Inflammatory macrophage treated with lipopolysaccharide for 1 hour (primary cell): ENCODE data around the gene SRBD1.
A peak's percentile ranks its signal among the peaks of the same experiment; 100 is the strongest.

ENCODE experiments used
- DNase-seq, 2 donors: peaks; one replicate each; pipeline ENCODE4 v3.0.0-alpha.2; 2020 to 2022

SRBD1 gene

DNA sequence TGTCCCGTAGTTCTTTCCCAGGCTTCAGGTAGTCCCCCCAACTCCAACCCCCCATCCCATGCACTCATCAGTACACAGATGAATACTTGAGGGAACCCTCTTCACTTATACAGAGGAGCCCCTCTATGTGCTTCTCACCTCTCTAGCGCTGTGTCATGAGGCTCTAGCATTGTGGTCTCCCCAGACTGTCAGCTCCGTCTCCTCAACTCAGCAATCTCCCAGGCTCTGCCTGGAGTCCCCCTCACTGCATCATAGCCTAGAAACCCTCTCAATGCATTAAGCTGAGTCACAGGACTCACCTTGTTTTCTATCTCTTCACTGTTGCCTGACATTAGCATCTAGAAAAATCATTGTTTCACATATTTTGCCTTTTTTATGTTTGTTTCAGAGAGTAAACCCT, 20.3 kb upstream of the SRBD1 start:
- no peak for DNase-seq

- DNase-seq = no peak
Observed at GRCh38 chr2:45629971-45630370, 18.9 kb upstream of the SRBD1 start.

GRCh38 chr2:45627911-45628310, 16.8 kb upstream of the SRBD1 start:
- no peak for DNase-seq

GRCh38 chr2:45626387-45627221, 15.5 kb upstream of the SRBD1 start:
- DNase-seq = peak; percentile 23 to 44

DNA sequence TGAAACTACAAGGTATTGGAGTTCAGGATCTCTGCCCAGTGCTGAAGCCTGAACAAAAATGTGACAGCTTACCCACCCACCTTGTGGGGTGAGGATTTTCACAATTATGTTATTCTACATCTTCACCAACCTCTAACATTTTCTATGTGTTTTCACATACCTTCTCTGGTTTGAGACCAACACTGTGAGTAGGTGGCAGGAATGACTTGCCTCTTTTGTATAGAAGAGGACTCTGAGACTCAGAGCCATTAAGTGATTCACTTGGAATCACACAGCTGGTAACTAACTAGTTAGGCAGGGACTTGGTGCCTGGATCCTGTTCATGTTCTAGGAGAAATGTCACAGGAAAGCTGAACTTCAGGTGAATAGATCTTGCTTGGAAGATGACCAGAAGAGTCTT, 14.8 kb upstream of the SRBD1 start:
- no peak for DNase-seq

- DNase-seq = no peak
Observed at GRCh38 chr2:45623098-45623497, 12.0 kb upstream of the SRBD1 start.

DNA sequence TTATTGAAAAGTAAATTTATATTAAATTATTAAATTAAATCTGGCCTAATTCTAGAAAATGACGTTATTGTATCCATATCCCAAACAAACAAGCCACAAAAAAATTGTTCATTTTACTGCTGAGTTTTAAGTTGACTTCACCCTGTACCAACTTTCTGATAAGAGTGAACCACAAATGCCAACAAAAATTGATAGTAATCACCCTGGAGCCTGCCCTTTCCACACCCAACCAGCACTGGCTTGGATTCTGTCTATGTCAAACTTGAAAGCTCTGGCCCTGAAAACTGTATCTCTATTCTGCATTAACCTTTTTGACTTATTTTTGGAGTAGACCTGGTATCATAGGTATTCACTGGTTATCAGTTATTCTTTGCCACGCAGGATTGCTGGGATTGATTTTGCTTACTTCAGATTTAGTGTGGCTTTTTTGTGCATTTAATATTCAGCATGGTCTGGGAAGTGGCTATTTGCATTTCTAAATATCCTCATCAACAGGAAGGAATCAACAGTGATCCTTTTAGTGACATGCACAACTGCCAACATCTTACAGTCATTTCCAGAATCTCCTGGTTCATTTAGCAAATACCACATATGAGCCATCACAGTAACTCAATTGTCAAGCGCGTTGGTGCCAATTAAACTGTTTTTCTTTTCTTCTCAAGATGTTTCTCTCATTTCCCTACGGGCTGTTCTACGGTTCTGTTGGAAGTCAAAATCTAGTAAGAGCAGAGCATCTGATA, 11.4 kb upstream of the SRBD1 start:
- DNase-seq = no peak

GRCh38 chr2:45617496-45617895, 6.4 kb upstream of the SRBD1 start:
- DNase-seq = no peak

- no peak for DNase-seq
Observed at GRCh38 chr2:45616658-45617411, 5.8 kb upstream of the SRBD1 start.

DNA sequence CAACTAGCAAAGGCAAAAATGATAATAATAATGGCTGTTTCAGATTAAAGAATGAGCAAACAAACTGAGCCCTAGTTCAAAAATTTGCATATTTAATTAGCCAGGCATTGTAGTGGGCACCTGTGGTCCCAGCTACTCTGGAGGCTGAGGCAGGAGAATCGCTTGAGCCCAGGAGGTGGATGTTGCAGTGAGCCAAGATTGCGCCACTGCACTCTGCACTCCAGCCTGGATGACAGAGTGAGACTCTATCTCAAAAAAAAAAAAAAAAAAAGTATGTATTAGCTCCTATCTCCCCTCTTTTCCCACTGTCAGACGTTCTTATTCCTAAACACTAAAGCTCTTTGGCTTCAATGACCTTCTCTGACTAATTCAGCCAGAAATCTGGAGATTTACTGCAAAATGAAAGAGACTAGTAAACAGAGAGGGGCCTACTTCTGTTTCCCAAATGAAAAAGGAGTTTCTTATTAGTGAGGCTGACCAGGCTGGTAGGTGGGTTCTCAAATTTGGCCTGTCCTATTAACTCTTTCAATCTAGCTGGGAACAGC, 3.9 kb upstream of the SRBD1 start:
- no peak for DNase-seq

DNA sequence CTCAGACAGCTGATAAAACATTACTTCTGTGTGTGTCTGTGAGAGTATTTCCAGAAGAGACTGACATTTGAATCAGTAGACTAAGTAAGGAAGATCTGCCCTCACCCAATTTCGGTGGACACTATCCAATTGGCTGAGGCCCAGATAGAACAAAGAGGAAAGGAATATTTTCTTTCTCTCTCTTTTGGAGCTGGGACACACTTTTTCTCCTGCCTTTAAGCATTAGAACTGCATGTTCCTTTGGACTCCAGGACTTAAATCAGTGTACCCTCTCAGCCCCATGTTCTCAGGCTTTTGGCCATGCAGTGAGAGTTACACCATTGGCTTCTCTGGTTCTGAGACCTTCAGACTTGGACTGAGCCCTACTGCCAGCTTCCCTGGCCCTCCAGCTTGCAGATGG, 3.3 kb upstream of the SRBD1 start:
- no peak for DNase-seq

DNA sequence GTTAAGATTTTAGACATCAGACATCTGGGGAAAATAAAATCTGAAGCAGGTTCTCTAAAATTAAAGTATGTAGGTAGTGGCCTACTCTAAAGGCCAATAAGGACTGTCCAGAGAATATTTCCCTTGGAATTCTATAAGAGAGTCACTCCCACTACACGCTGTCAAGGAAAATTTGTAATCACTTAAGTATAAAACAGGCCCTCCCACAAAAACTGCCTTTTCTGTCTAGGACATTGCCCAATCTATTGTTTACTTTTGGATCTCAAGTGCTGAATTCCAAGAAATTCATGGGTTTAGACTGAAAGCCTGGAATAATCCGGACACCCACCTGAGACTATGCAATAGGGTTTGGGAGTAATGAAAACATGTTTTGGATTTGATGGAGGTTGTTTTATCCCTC, 1.7 kb upstream of the SRBD1 start:
- DNase-seq = no peak

GRCh38 chr2:45612285-45612684, 1.2 kb upstream of the SRBD1 start:
- DNase-seq = no peak

DNA sequence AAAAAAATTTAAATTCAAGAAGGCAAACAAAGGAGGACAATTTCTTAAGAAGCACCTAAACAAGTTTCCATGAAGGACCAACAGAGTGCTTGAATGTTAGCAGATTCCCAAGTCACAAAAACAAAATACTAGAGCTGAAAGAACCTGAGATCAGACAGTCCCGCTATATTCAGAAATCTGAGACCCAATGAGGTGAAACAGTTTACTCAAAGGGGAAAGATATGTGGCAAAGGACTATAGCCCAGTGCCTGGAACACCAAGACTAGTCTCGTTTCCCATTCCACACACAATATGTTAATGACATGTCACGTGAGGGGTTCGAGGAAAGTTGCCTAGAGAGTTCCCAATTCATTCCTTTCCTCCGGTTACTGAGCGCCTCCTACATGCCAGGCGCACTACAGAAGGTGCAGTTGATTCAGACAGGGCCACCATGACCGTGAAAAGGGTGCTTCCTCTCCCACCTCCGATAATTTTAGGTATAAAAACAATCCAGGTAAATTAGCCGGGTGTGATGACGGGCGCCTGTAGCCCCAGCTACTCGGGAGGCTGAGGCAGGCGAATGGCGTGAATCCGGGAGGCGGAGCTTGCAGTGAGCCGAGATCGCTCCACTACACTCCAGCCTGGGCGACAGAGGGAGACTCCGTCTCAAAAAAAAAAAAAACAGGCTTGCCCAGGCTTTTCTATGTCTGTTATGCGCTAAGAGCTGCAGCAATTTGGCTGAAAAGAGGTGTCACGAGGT, 617 bp downstream of the SRBD1 start:
- peak; percentile 56 to 65 for DNase-seq

GRCh38 chr2:45607701-45608100, 3.4 kb downstream of the SRBD1 start:
- peak in 1 of 2 donors; percentile 21 for DNase-seq

GRCh38 chr2:45606796-45607195, 4.3 kb downstream of the SRBD1 start:
- DNase-seq = peak; percentile 43 to 47

GRCh38 chr2:45605116-45605515, 6.0 kb downstream of the SRBD1 start:
- DNase-seq = no peak

DNA sequence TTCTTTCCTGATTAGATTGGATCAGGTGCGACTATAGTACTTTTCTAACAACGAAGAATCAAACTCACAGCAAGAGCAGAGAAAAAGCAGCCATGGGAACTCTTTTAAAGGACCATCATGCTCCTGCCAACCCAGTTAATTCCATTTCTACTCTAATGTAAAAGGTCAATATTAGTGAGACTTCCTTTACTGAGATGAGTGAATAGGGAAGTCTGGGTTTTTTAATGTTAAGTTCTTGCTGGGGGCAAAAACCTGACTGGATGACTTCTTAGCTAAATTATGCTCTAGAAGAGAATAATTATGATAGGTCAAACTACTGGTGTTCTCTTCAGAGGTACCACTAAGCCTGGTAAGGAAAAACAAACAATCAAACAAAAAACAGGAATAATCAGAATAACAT, 8.4 kb downstream of the SRBD1 start:
- DNase-seq = no peak

DNA sequence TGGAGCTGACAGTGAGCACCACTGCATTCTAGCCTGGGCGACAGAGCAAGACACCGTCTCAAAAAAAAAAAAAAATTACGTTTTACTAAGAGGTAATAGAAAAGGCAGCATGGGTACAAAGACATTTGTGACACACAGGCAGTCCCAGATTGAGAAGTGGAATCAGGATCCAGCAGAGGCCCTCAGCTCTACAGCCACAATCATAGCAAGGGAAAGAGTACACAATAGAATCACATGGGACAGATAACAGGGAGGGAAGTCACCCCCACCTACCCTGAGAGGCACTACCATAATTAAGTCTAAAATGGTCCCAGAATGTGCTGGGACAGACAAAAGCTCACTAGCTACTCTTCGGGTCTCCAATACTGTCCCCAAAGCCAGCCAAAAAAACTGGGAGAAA, 12.5 kb downstream of the SRBD1 start:
- no peak for DNase-seq

DNA sequence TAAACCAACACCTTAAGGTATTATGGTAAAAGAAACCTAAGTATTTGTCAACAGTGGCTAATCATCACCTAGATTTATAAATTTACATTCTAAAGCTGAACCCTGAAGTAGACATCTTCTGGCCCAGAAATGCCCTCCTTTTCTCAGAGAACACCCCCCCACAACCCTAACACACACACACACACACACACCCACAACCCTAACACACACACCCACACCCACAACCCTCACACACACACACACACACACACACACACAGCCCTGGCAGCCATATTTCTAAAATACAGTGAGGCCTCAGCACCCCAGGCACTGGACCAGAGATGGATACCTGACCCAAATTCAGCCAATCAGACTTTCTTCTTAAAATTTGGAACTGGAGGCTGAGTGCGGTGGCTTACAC, 14.3 kb downstream of the SRBD1 start:
- DNase-seq = no peak

DNA sequence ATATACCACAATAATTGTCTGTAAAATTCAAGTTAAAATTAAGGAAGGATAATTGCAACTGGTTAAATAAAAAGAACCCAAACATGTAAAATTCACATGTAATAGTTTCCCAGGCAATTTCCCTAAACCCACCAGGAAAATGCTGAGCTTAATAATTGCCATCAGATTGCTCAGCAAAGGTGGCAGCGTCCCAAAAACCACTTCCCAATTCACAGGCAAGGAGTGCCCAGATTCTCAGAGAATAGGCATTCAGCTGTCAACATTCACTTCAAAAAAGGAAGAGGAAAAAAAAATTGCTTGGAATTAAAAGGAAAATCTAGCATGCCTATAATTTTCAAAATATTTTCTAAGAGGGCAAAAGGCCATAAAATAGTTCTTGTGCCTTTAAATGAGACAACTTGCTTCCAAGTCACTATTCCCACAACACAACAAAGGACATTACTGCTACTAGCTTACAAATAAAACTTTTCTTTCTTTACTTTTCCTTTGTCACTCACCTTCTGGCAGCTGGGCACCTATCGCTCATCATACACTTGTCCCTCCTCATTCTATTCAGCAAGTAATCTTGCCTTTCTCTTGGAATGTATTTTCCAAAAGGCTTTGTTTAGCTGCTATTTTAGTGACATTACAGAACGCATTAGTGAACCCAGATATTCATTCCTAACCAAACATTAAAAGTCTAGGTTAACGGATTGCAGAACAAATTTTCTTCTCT, 15.2 kb downstream of the SRBD1 start:
- peak in 1 of 2 donors; percentile 22 for DNase-seq

DNA sequence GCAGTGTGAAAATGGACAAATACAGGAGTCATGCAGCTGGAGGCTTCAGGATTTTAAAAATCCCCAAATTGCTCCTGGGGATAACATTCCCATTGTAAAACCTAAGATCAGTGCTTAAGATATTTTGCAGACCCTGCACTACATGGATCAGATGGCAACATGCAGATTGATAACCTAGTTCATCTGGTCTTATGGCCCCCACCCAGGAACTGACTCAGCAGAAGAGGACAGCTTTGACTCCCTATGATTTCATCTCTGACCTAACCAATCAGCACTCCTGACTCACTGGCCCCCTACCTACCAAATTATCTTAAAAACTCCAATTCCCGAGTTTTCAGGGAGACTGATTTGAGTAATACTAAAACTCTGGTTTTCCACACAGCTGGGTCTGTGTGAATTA, 20.0 kb downstream of the SRBD1 start:
- no peak for DNase-seq
